Astrocyte of the spinal cord (primary cell): Measurements from ENCODE around the gene KCNIP4.

Experiments used
- DNase-seq: peaks from one replicate; pipeline ENCODE4 v3.0.0; 2011; ENCODE audit warnings: low read depth, low spot score
- H3K4me3 ChIP-seq: 2 replicates; pipeline ENCODE4 v1.5.1; 2011; ENCODE audit warnings: low read depth, mild to moderate bottlenecking, low read length, moderate library complexity
- CTCF ChIP-seq: IDR thresholded peaks from 2 replicates; pipeline ENCODE4 v1.5.1; 2012; ENCODE audit warnings: low read depth, mild to moderate bottlenecking, low read length, inconsistent platforms
- in situ Hi-C: cut with HindIII; loops from 2 replicates; pipeline ENCODE4 v1.10.0; 2017; ENCODE audit warnings: low sequenced_read_pairs

KCNIP4 gene

GRCh38 chr4:20899591-20899990 lies 1049.0 kb downstream of the KCNIP4 start:
- DNase-seq = no peak
- H3K4me3 ChIP-seq = no peak overlapping the region
- in situ Hi-C loops = no loop called here
- no peak for TF ChIP-seq CTCF

GRCh38 chr4:20895988-20896387 lies 1052.6 kb downstream of the KCNIP4 start:
- H3K4me3 ChIP-seq = no peak overlapping the region
- TF ChIP-seq CTCF = no peak
- in situ Hi-C loops = no loop called here
- DNase-seq = no peak

- in situ Hi-C loops = no loop called here
- H3K4me3 ChIP-seq = no peak overlapping the region
- no peak for DNase-seq
- no peak for TF ChIP-seq CTCF
Measured at GRCh38 chr4:20895208-20895607, 1053.4 kb downstream of the KCNIP4 start.

- TF ChIP-seq CTCF = no peak
- no peak overlapping the region for H3K4me3 ChIP-seq
- DNase-seq = no peak
- in situ Hi-C loops = no loop called here
Measured at GRCh38 chr4:20890761-20891160, 1057.8 kb downstream of the KCNIP4 start.

GRCh38 chr4:20889901-20890300 lies 1058.7 kb downstream of the KCNIP4 start:
- DNase-seq = no peak
- no peak overlapping the region for H3K4me3 ChIP-seq
- TF ChIP-seq CTCF = no peak
- in situ Hi-C loops = no loop called here

GRCh38 chr4:20883677-20884076 lies 1064.9 kb downstream of the KCNIP4 start:
- in situ Hi-C loops = no loop called here
- no peak for DNase-seq
- no peak overlapping the region for H3K4me3 ChIP-seq
- TF ChIP-seq CTCF = no peak

- no peak for DNase-seq
- H3K4me3 ChIP-seq = no peak overlapping the region
- no peak for TF ChIP-seq CTCF
- in situ Hi-C loops = no loop called here
Measured at GRCh38 chr4:20883231-20883630, 1065.3 kb downstream of the KCNIP4 start.
